Right atrium auricular region (tissue), 2 donors: ENCODE results near the gene ADCK2. TPM values are rescaled to one million over a fixed set of nuclear protein-coding genes. Genes with fewer than 3 reads are reported as not detected.
"Not testable (repeated sequence)": the region's sequence is repeated elsewhere in the genome, so short reads cannot be mapped to it uniquely, and the experiment has no call there.

Source experiments
- DNase-seq: peaks from one replicate; pipeline ENCODE4 v3.0.0-alpha.2; 2019; ENCODE audit warnings: low spot score
- H3K27ac ChIP-seq, 2 donors: fragments of 200-600 bp; sonication (generic); 1 replicate in 1 of 2; 2 replicates in 1 of 2; pipeline ENCODE4 v1.5.1; 2016 to 2019
- H3K27me3 ChIP-seq, 2 donors: fragments of 200-600 bp; sonication (generic); one replicate each; pipeline versions ENCODE4 v1.5.1 to v1.6.0; 2017 to 2019
- H3K36me3 ChIP-seq: fragments of 200-600 bp; sonication (generic); one replicate; pipeline ENCODE4 v1.5.1; 2016
- H3K4me1 ChIP-seq, 2 donors: fragments of 200-600 bp; sonication (generic); one replicate each; pipeline versions ENCODE4 v1.5.1 to v1.6.0; 2017 to 2019
- H3K4me3 ChIP-seq, 2 donors: fragments of 200-600 bp; sonication (generic); 1 replicate in 1 of 2; 2 replicates in 1 of 2; pipeline ENCODE4 v1.5.1; 2017 to 2019; ENCODE audit warnings: mild to moderate bottlenecking in 1 of 2, moderate library complexity in 1 of 2
- H3K9me3 ChIP-seq, 2 donors: fragments of 200-600 bp; sonication (generic); one replicate each; pipeline ENCODE4 v1.5.1; 2019
- total RNA-seq, 2 donors: library from RNA; depleted of rRNA; stranded (reverse); fragments of >200 nt; gene quantifications; one replicate each; pipeline ENCODE4 v1.1.0, GENCODE V29; 2016
- TF ChIP-seq, protein P1 (sequence below), 2 donors: fragments of 200-600 bp; sonication (generic); IDR thresholded peaks; one replicate each; pipeline ENCODE4 v1.5.1; 2019; ENCODE audit warnings: antibody characterized with exemption in 2 of 2

ADCK2 gene
- total RNA-seq, 2 donors from 2014 or later = 16.6 to 21.8 TPM

DNA sequence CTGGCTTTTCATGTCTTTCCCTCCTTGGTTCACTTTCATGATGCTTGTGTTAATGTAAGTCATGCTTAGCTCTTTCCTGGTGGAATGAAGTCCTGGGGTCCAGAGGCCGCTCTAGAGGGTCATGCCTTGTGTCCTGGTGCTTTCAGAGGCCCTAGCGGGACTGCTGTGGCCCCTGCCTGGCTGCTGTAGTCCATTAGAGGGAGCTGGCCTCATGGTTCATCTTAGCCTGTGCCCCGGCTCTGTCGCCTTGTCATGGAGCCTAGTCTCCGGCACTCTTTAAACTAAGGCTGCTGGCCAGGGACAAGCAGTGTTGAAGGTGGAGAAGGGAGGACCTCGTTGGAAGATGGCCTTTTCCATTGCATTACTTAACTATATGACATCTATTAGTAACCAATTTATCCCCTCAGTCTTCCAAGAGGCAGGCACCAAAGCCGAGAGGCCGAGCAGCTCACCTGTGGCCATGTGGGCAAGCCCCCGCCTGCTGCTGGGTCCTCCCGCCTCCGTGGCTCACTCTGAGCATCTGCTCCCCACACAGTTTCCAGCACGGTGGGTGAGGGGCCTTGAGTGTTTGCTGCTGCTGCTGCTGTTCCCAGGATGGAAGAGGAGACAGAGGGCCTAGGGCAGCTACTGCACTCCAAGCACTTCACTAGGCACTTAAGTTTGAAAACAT, 18.8 kb downstream of the ADCK2 start:
- H3K36me3 ChIP-seq = peaks cover 38% of the 10 kb centered on the region
- peaks cover 0 to 6% of the 10 kb centered on the region in 2 donors for H3K4me1 ChIP-seq
- H3K4me3 ChIP-seq = no peak overlapping the region
- no peaks in the 10 kb centered on the region for H3K9me3 ChIP-seq
- DNase-seq = peak; percentile 43
- TF ChIP-seq, protein P1, sequence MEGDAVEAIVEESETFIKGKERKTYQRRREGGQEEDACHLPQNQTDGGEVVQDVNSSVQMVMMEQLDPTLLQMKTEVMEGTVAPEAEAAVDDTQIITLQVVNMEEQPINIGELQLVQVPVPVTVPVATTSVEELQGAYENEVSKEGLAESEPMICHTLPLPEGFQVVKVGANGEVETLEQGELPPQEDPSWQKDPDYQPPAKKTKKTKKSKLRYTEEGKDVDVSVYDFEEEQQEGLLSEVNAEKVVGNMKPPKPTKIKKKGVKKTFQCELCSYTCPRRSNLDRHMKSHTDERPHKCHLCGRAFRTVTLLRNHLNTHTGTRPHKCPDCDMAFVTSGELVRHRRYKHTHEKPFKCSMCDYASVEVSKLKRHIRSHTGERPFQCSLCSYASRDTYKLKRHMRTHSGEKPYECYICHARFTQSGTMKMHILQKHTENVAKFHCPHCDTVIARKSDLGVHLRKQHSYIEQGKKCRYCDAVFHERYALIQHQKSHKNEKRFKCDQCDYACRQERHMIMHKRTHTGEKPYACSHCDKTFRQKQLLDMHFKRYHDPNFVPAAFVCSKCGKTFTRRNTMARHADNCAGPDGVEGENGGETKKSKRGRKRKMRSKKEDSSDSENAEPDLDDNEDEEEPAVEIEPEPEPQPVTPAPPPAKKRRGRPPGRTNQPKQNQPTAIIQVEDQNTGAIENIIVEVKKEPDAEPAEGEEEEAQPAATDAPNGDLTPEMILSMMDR (IDR thresholded peaks at IDR 0.05) = no peak
- H3K27me3 ChIP-seq = no peaks in the 10 kb centered on the region
- no peak overlapping the region for H3K27ac ChIP-seq

DNA sequence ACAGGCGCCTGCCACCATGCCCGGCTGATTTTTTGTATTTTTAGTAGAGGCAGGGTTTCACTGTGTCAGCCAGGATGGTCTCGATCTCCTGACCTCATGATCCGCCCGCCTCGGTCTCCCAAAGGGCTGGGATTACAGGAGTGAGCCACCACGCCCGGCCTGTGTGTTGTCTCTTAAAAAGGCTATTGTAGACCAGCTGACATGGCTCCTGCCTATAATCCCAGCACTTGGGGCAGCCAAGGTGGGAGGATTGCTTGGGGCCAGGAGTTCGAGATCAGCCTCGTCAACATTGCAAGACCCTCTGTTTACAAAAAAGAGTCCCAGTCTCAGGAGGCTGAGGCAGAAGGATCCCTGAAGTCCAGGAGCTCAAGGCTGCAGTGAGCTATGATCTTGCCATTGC, 21.1 kb downstream of the ADCK2 start:
- H3K9me3 ChIP-seq, H3K4me3 ChIP-seq, H3K27me3 ChIP-seq, H3K27ac ChIP-seq: not testable (repeated sequence)
- DNase-seq = peak; percentile 54
- Histone ChIP-seq H3K4me1 (peaks cover 0 to 21% of the 10 kb centered on the region in 2 donors), H3K36me3 (peaks cover 21% of the 10 kb centered on the region)

DNA sequence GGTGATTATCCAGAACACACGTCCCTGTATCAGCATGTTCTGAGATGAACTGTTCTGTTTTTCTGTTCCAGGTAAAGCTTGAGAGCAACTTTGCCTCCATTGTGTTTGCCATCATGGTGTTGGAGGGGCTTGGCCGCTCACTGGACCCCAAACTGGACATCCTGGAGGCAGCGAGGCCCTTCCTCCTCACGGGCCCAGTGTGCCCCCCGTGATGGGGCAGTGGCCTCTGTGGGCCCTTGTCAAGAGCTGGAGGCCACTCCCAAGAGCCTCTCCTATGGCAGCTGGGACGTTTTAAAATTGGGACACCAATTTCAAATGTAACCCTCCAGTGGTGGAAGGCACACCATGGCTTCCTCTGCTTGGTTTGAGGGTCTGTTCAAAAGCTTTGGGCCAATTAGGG, 21.8 kb downstream of the ADCK2 start:
- Histone ChIP-seq H3K27me3 (no peaks in the 10 kb centered on the region), H3K4me1 (peaks cover 0 to 27% of the 10 kb centered on the region in 2 donors), H3K9me3 (no peaks in the 10 kb centered on the region), H3K27ac (no peak overlapping the region), H3K36me3 (peaks cover 19% of the 10 kb centered on the region), H3K4me3 (no peak overlapping the region)
- TF ChIP-seq, protein P1 (IDR thresholded peaks at IDR 0.05) = no peak
- DNase-seq = peak; percentile 36

DNA sequence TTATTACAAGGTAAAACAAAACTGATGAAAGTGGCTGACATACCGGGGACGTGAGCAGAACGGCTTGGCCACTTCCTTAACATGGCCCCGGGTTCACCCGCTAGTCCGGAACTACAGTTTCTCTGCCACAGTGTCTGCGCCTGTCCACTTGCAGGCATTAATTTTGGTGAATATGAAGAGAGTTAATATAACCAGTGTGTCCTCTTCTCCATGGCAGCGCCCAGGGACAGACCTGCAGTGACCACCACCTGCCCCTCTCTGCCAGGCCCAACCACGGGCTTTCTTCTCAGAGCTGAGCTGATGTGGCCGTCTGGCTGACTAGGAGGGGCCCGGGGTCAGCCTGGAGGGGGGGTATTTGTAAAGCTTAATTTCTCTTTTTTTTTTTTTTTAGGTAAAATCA, 22.6 kb downstream of the ADCK2 start:
- DNase-seq = peak; percentile 47
- Histone ChIP-seq H3K4me1 (peaks cover 0 to 27% of the 10 kb centered on the region in 2 donors), H3K4me3 (no peak overlapping the region), H3K9me3 (no peaks in the 10 kb centered on the region), H3K27ac (no peak overlapping the region), H3K36me3 (peaks cover 13% of the 10 kb centered on the region), H3K27me3 (no peaks in the 10 kb centered on the region)
- TF ChIP-seq, protein P1 (IDR thresholded peaks at IDR 0.05) = no peak

DNA sequence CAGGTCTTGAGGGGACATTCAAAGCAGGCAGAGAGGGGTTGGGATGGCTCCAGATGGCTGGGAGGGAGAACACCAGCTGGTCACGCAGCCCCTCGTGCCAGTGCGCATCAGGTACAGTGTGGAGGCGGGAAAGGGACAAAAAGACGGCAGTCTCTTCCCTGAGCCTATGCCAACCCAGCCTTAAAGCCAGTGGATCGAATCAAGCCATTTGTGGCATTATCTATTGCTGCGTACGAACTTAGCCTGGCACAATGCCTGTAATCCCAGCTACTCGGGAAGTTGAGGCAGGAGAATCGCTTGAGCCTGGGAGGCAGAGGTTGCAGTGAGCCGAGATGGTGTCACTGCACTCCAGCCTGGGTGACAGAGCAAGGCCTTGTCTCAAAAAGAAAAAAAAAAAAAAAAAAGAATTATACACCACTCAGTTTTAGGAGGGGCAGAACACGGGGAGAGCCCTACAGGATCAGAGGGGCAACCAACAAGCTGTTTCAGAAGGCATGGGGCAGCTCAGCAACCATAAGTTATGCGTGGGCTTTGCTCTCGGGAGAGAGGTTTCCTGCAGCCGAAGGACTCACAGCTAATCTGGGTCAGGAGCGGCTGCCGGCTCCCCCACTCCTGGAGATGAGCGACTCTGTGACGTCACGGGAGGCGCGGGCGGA, 23.4 kb downstream of the ADCK2 start:
- peak overlapping the region; percentile 66 to 83 for H3K4me3 ChIP-seq
- H3K27ac ChIP-seq = peak overlapping the region; percentile 83 to 96
- TF ChIP-seq, protein P1 (IDR thresholded peaks at IDR 0.05) = no peak
- no peaks in the 10 kb centered on the region for H3K9me3 ChIP-seq
- H3K27me3 ChIP-seq = no peaks in the 10 kb centered on the region
- peaks cover 0 to 27% of the 10 kb centered on the region in 2 donors for H3K4me1 ChIP-seq
- peak; percentile 96 for DNase-seq
- H3K36me3 ChIP-seq = peaks cover 5% of the 10 kb centered on the region

DNA sequence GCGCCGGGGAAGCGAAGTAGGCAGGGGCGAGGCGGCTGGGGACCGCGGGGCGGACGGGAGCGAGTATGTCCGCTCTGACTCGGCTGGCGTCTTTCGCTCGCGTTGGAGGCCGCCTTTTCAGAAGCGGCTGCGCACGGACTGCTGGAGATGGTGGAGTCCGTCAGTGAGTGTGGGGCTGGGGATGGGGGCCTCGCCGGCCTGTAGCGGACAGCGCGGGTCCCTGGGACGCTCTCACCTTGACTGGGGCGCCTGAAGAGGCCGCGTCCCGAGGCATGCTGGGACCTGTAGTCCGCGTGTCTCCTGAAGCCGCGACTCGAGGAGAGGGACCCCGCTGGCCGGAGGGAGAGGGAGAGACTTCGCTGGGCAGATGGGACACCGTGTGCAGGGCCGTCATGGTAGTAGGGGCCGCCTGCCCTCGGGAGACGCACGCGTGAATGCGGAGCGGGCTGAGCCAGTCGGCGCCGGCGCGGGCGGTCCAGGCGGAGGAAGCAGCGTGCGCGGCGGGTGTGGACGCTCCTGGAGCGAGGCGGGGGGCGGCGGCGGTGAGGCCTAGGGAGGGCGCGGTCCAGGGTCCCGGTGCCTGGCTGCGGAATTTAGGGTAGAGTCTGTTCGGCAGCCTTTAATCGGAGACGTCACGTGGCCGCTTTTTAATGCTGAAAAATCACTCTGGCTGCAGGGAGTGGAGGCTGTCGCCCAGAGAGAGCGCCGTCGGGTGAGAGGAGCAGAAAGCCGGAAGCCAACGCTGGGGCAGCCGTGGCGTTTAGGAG, 24.1 kb downstream of the ADCK2 start, which contains the start of gene NDUFB2:
Gene NDUFB2, plus strand, starts transcription at position 29 of the 767 bp plus-strand sequence. Its CDS starts 37 bp downstream, at position 66.
- H3K4me3 ChIP-seq = peak within 1 kb of the TSS; percentile 66 to 83
- TF ChIP-seq, protein P1 (IDR thresholded peaks at IDR 0.05) = no peak
- H3K4me1 ChIP-seq = peaks cover 0 to 27% of the 10 kb centered on the region in 2 donors
- peak; percentile 80 for DNase-seq
- no peaks in the 10 kb centered on the region for H3K27me3 ChIP-seq
- no peaks in the 10 kb centered on the region for H3K9me3 ChIP-seq
- peak within 1 kb of the TSS; percentile 83 to 96 for H3K27ac ChIP-seq
- H3K36me3 ChIP-seq = no peaks in the 10 kb centered on the region
